GM23338 (cell line): ENCODE measurements around the gene HERPUD2. TPM values are rescaled to one million over a fixed set of nuclear protein-coding genes. Genes with fewer than 3 reads are reported as not detected.

Source experiments
- ATAC-seq: fragments of 200-7000 bp; cut with Tn5 transposase; 3 replicates; pipeline ENCODE4 v1.9.1; 2020
- DNase-seq: peaks from one replicate; pipeline ENCODE4 v3.0.0-alpha.2; 2015; ENCODE audit warnings: low spot score
- H2AFZ ChIP-seq: fragments of 200-600 bp; sonication (generic); 2 replicates; pipeline ENCODE4 v1.8.0; 2016; ENCODE audit warnings: antibody characterized with exemption, mild to moderate bottlenecking, moderate library complexity
- H3F3A ChIP-seq: fragments of 200-600 bp; sonication (generic); replicated peaks from 2 replicates; pipeline ENCODE4 v1.8.0; 2017; ENCODE audit warnings: antibody characterized with exemption, mixed run types, low read depth
- H3K27ac ChIP-seq: fragments of 200-600 bp; sonication (generic); 2 replicates; pipeline ENCODE4 v1.6.1; 2016; ENCODE audit warnings: low read depth
- H3K27me3 ChIP-seq: fragments of 200-600 bp; sonication (generic); 2 replicates; pipeline ENCODE4 v1.8.0; 2016; ENCODE audit warnings: mild to moderate bottlenecking, mixed run types, moderate library complexity; ENCODE audit not compliant: insufficient read depth
- H3K36me3 ChIP-seq: fragments of 200-600 bp; sonication (generic); 2 replicates; pipeline ENCODE4 v1.8.0; 2016; ENCODE audit warnings: mild to moderate bottlenecking; ENCODE audit not compliant: insufficient read depth
- H3K4me1 ChIP-seq: fragments of 200-600 bp; sonication (generic); 2 replicates; pipeline ENCODE4 v1.8.0; 2016; ENCODE audit warnings: mild to moderate bottlenecking, moderate library complexity; ENCODE audit not compliant: insufficient read depth
- H3K4me2 ChIP-seq: fragments of 200-600 bp; sonication (generic); 2 replicates; pipeline ENCODE4 v1.7.1; 2017; ENCODE audit warnings: mixed run types
- H3K4me3 ChIP-seq: fragments of 200-600 bp; sonication (generic); 2 replicates; pipeline ENCODE4 v1.6.1; 2016; ENCODE audit warnings: mixed run types
- H3K79me2 ChIP-seq: fragments of 200-600 bp; sonication (generic); replicated peaks from 2 replicates; pipeline ENCODE4 v1.8.0; 2017; ENCODE audit warnings: mild to moderate bottlenecking; ENCODE audit not compliant: insufficient read depth
- H3K9me2 ChIP-seq: fragments of 200-600 bp; sonication (generic); 2 replicates; pipeline ENCODE4 v1.8.0; 2017; ENCODE audit not compliant: insufficient read depth
- H4K20me1 ChIP-seq: fragments of 200-600 bp; sonication (generic); replicated peaks from 2 replicates; pipeline ENCODE4 v1.8.0; 2017; ENCODE audit warnings: mild to moderate bottlenecking; ENCODE audit not compliant: insufficient read depth
- H3K27ac Mint-ChIP-seq: 2 replicates; pipeline ENCODE4 v1.8.0; 2020; ENCODE audit warnings: inconsistent platforms, mild to moderate bottlenecking, moderate library complexity, mixed read lengths
- H3K27me3 Mint-ChIP-seq: 3 replicates; pipeline ENCODE4 v1.8.0; 2022; ENCODE audit warnings: low read depth, mild to moderate bottlenecking, moderate library complexity, mixed read lengths, inconsistent platforms; ENCODE audit not compliant: insufficient read depth, poor library complexity
- H3K36me3 Mint-ChIP-seq: 3 replicates; pipeline ENCODE4 v1.8.0; 2021; ENCODE audit warnings: low read depth, mild to moderate bottlenecking, inconsistent platforms, moderate library complexity, mixed read lengths
- H3K4me1 Mint-ChIP-seq: 3 replicates; pipeline ENCODE4 v1.8.0; 2020; ENCODE audit warnings: mild to moderate bottlenecking, inconsistent platforms, mixed read lengths
- H3K4me3 Mint-ChIP-seq: 3 replicates; pipeline ENCODE4 v1.8.0; 2021; ENCODE audit warnings: moderate library complexity, mild to moderate bottlenecking, inconsistent platforms, mixed read lengths
- H3K9me3 Mint-ChIP-seq: 3 replicates; pipeline ENCODE4 v1.8.0; 2020; ENCODE audit warnings: moderate library complexity, mild to moderate bottlenecking, inconsistent platforms, mixed read lengths
- CREB1 ChIP-seq: fragments of 250-450 bp; sonication (Bioruptor Pico); IDR thresholded peaks from 2 replicates; pipeline ENCODE4 v1.5.0; 2020; ENCODE audit warnings: low read depth, mild to moderate bottlenecking, moderate library complexity
- EZH2 ChIP-seq: fragments of 200-600 bp; sonication (generic); IDR thresholded peaks from one replicate; pipeline ENCODE4 v1.8.0; 2017; ENCODE audit warnings: antibody characterized with exemption, mild to moderate bottlenecking, low read depth; ENCODE audit not compliant: unreplicated experiment
- EZH2phosphoT487 ChIP-seq: fragments of 200-600 bp; sonication (generic); IDR thresholded peaks from one replicate; pipeline ENCODE4 v1.8.1; 2018; ENCODE audit warnings: antibody characterized with exemption; ENCODE audit not compliant: unreplicated experiment
- JUNB ChIP-seq: IDR thresholded peaks from one replicate; pipeline ENCODE4 v1.6.1; 2016; ENCODE audit warnings: antibody characterized with exemption; ENCODE audit not compliant: unreplicated experiment
- NANOG ChIP-seq: IDR thresholded peaks from 2 replicates; pipeline ENCODE4 v1.6.1; 2016; ENCODE audit warnings: antibody characterized with exemption, borderline replicate concordance
- POLR2AphosphoS5 ChIP-seq: IDR thresholded peaks from 2 replicates; pipeline ENCODE4 v1.6.1; 2016; ENCODE audit warnings: antibody characterized with exemption, low read depth
- STAT1 ChIP-seq: IDR thresholded peaks from one replicate; pipeline ENCODE4 v1.6.1; 2016; ENCODE audit warnings: antibody characterized with exemption; ENCODE audit not compliant: unreplicated experiment
- ZNF114 ChIP-seq: fragments of 250-450 bp; sonication (Bioruptor Pico); IDR thresholded peaks from 2 replicates; pipeline ENCODE4 v1.5.0; 2020; ENCODE audit warnings: mild to moderate bottlenecking, moderate library complexity
- ZNF331 ChIP-seq: fragments of 250-450 bp; sonication (Bioruptor Pico); IDR thresholded peaks from 2 replicates; pipeline ENCODE4 v1.5.0; 2020; ENCODE audit warnings: low read depth, mild to moderate bottlenecking, moderate library complexity
- polyA plus RNA-seq: library from polyadenylated mRNA; unstranded; fragments of >200 nt; fragmentation: Nextera tagmentation; extraction: Ambion mirVana; gene quantifications from 2 replicates; pipeline ENCODE4 v1.2.1, GENCODE V29; 2016
- total RNA-seq: library from RNA; depleted of rRNA; stranded (reverse); fragments of >200 nt; shearing (Covaris generic); gene quantifications from 2 replicates; pipeline ENCODE4 v1.2.3, GENCODE V29; 2014
- TF ChIP-seq, protein P1 (sequence below): IDR thresholded peaks from 2 replicates; pipeline ENCODE4 v1.6.1; 2016; ENCODE audit warnings: antibody characterized with exemption
- TF ChIP-seq, protein P2 (sequence below), 2 experiments: fragments of 200-600 bp in 1 of 2; sonication (generic) in 1 of 2; conservative IDR thresholded peaks; 2 replicates each; pipeline versions ENCODE4 v1.5.1 to v1.6.1; 2016 to 2017; ENCODE audit warnings: antibody characterized with exemption in 2 of 2, low read depth in 2 of 2, mild to moderate bottlenecking in 2 of 2, moderate library complexity in 1 of 2
- TF ChIP-seq, protein P3 (sequence below): fragments of 250-450 bp; sonication (Bioruptor Pico); IDR thresholded peaks from 2 replicates; pipeline ENCODE4 v1.5.0; 2020; ENCODE audit warnings: mild to moderate bottlenecking, moderate library complexity
- TF ChIP-seq, protein P4 (sequence below): IDR thresholded peaks from one replicate; pipeline ENCODE4 v1.6.1; 2018; ENCODE audit warnings: antibody characterized with exemption; ENCODE audit not compliant: unreplicated experiment

Gene HERPUD2
- total and polyA plus RNA-seq, 2 experiments from 2014 or later, result 8.0 to 12.0 TPM

DNA sequence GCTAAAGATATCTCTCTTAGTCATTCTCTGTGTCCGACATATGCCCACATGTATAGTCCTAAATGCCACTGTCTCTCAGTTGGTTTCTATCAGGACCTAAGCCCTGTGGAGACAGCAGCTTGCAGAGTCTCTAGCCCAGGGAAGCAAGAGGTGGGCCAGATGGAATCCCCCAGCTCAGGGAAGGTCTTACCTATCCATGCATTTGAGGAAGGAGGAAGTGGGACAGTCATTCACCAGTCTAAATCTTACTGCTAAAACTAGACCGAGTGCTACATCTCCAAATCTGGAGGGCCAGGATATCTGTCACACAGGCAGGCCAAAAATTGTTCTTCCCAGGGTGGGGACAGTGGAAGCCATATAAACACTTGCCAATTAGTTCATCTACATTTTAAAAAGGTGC, 26.4 kb upstream of the HERPUD2 start:
- peak overlapping the region; percentile 70; the same call in 1 of the 2 replicates for H2AFZ ChIP-seq
- H3K36me3 ChIP-seq, result no peaks in the 10 kb centered on the region
- no peak overlapping the region for H3K4me2 ChIP-seq
- Mint-ChIP-seq H3K27me3 (no peaks in the 10 kb centered on the region), H3K9me3 (no peaks in the 10 kb centered on the region), H3K36me3 (no peaks in the 10 kb centered on the region), H3K4me1 (no peaks in the 10 kb centered on the region), H3K4me3 (no peak overlapping the region), H3K27ac (no peak overlapping the region)
- TF ChIP-seq, protein P1, sequence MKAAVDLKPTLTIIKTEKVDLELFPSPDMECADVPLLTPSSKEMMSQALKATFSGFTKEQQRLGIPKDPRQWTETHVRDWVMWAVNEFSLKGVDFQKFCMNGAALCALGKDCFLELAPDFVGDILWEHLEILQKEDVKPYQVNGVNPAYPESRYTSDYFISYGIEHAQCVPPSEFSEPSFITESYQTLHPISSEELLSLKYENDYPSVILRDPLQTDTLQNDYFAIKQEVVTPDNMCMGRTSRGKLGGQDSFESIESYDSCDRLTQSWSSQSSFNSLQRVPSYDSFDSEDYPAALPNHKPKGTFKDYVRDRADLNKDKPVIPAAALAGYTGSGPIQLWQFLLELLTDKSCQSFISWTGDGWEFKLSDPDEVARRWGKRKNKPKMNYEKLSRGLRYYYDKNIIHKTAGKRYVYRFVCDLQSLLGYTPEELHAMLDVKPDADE, result no peak
- TF ChIP-seq POLR2AphosphoS5 (no peak), STAT1 (no peak), JUNB (no peak), CREB1 (CRISPR knock-in tag) (no peak), EZH2phosphoT487 (no peak), ZNF114 (CRISPR knock-in tag) (no peak), ZNF331 (CRISPR knock-in tag) (no peak), EZH2 (no peak), NANOG (no peak)
- TF ChIP-seq, protein P2, sequence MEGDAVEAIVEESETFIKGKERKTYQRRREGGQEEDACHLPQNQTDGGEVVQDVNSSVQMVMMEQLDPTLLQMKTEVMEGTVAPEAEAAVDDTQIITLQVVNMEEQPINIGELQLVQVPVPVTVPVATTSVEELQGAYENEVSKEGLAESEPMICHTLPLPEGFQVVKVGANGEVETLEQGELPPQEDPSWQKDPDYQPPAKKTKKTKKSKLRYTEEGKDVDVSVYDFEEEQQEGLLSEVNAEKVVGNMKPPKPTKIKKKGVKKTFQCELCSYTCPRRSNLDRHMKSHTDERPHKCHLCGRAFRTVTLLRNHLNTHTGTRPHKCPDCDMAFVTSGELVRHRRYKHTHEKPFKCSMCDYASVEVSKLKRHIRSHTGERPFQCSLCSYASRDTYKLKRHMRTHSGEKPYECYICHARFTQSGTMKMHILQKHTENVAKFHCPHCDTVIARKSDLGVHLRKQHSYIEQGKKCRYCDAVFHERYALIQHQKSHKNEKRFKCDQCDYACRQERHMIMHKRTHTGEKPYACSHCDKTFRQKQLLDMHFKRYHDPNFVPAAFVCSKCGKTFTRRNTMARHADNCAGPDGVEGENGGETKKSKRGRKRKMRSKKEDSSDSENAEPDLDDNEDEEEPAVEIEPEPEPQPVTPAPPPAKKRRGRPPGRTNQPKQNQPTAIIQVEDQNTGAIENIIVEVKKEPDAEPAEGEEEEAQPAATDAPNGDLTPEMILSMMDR (conservative IDR thresholded peaks at IDR 0.05; ENCODE audit: low read depth in 2 of 2), result no peak
- TF ChIP-seq, protein P3, sequence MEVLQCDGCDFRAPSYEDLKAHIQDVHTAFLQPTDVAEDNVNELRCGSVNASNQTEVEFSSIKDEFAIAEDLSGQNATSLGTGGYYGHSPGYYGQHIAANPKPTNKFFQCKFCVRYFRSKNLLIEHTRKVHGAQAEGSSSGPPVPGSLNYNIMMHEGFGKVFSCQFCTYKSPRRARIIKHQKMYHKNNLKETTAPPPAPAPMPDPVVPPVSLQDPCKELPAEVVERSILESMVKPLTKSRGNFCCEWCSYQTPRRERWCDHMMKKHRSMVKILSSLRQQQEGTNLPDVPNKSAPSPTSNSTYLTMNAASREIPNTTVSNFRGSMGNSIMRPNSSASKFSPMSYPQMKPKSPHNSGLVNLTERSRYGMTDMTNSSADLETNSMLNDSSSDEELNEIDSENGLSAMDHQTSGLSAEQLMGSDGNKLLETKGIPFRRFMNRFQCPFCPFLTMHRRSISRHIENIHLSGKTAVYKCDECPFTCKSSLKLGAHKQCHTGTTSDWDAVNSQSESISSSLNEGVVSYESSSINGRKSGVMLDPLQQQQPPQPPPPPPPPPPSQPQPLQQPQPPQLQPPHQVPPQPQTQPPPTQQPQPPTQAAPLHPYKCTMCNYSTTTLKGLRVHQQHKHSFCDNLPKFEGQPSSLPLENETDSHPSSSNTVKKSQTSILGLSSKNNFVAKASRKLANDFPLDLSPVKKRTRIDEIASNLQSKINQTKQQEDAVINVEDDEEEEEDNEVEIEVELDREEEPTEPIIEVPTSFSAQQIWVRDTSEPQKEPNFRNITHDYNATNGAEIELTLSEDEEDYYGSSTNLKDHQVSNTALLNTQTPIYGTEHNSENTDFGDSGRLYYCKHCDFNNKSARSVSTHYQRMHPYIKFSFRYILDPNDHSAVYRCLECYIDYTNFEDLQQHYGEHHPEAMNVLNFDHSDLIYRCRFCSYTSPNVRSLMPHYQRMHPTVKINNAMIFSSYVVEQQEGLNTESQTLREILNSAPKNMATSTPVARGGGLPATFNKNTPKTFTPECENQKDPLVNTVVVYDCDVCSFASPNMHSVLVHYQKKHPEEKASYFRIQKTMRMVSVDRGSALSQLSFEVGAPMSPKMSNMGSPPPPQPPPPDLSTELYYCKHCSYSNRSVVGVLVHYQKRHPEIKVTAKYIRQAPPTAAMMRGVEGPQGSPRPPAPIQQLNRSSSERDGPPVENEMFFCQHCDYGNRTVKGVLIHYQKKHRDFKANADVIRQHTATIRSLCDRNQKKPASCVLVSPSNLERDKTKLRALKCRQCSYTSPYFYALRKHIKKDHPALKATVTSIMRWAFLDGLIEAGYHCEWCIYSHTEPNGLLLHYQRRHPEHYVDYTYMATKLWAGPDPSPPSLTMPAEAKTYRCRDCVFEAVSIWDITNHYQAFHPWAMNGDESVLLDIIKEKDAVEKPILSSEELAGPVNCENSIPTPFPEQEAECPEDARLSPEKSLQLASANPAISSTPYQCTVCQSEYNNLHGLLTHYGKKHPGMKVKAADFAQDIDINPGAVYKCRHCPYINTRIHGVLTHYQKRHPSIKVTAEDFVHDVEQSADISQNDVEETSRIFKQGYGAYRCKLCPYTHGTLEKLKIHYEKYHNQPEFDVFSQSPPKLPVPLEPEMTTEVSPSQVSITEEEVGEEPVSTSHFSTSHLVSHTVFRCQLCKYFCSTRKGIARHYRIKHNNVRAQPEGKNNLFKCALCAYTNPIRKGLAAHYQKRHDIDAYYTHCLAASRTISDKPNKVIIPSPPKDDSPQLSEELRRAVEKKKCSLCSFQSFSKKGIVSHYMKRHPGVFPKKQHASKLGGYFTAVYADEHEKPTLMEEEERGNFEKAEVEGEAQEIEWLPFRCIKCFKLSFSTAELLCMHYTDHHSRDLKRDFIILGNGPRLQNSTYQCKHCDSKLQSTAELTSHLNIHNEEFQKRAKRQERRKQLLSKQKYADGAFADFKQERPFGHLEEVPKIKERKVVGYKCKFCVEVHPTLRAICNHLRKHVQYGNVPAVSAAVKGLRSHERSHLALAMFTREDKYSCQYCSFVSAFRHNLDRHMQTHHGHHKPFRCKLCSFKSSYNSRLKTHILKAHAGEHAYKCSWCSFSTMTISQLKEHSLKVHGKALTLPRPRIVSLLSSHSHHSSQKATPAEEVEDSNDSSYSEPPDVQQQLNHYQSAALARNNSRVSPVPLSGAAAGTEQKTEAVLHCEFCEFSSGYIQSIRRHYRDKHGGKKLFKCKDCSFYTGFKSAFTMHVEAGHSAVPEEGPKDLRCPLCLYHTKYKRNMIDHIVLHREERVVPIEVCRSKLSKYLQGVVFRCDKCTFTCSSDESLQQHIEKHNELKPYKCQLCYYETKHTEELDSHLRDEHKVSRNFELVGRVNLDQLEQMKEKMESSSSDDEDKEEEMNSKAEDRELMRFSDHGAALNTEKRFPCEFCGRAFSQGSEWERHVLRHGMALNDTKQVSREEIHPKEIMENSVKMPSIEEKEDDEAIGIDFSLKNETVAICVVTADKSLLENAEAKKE (CRISPR knock-in tag), result no peak
- TF ChIP-seq, protein P4, sequence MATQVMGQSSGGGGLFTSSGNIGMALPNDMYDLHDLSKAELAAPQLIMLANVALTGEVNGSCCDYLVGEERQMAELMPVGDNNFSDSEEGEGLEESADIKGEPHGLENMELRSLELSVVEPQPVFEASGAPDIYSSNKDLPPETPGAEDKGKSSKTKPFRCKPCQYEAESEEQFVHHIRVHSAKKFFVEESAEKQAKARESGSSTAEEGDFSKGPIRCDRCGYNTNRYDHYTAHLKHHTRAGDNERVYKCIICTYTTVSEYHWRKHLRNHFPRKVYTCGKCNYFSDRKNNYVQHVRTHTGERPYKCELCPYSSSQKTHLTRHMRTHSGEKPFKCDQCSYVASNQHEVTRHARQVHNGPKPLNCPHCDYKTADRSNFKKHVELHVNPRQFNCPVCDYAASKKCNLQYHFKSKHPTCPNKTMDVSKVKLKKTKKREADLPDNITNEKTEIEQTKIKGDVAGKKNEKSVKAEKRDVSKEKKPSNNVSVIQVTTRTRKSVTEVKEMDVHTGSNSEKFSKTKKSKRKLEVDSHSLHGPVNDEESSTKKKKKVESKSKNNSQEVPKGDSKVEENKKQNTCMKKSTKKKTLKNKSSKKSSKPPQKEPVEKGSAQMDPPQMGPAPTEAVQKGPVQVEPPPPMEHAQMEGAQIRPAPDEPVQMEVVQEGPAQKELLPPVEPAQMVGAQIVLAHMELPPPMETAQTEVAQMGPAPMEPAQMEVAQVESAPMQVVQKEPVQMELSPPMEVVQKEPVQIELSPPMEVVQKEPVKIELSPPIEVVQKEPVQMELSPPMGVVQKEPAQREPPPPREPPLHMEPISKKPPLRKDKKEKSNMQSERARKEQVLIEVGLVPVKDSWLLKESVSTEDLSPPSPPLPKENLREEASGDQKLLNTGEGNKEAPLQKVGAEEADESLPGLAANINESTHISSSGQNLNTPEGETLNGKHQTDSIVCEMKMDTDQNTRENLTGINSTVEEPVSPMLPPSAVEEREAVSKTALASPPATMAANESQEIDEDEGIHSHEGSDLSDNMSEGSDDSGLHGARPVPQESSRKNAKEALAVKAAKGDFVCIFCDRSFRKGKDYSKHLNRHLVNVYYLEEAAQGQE, result no peak
- H3K9me2 ChIP-seq, result no peaks in the 10 kb centered on the region
- H3K4me3 ChIP-seq, result no peak overlapping the region
- no peak overlapping the region for H3K27ac ChIP-seq
- DNase-seq (no peak), ATAC-seq (no peak)
- H3K27me3 ChIP-seq, result no peaks in the 10 kb centered on the region
- no peaks in the 10 kb centered on the region for H3K79me2 ChIP-seq
- no peaks in the 10 kb centered on the region for H3K4me1 ChIP-seq
- no peaks in the 10 kb centered on the region for H4K20me1 ChIP-seq
- H3F3A ChIP-seq, result no peaks in the 10 kb centered on the region
